T47D (cell line): Measurements from ENCODE around the gene NPAS1.

Experiments
- DNase-seq, 2 experiments: peaks; one replicate each; pipeline versions ENCODE4 v3.0.0 to v3.0.0-alpha.2; 2011 to 2012; ENCODE audit warnings: low read depth in 1 of 2, low spot score in 1 of 2
- JUND ChIP-seq: IDR thresholded peaks from 2 replicates; pipeline ENCODE4 v1.6.1; 2012; ENCODE audit warnings: low read depth
- in situ Hi-C: cut with HindIII; loops from 2 replicates; pipeline ENCODE4 v1.10.0; 2016; ENCODE audit warnings: low sequenced_read_pairs, low pct_unique_long_range_greater_than_20kb

Gene NPAS1

DNA sequence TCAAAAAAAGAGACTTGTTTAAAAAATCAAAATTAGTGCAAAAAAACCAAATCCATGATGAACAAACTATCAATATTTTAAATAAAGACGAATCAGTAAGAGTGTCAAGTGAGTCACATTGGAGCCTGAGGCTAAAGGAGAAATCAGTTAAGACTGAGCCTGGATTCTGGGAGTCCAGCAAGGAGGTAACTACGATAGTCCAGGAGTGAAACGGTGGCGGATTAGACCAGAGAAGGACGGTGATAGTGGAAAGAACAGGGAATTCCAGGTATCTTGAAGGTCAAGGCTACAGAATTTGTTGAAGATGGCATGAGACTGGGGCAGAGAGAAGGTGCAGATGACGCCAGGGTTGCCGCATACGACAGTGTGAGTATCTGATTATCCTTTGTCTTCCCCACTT is 7.0 kb upstream of the NPAS1 start:
- peak in 1 of 2 experiments; percentile 27 for DNase-seq
- in situ Hi-C loops: no loop called here
- TF ChIP-seq JUND: no peak

DNA sequence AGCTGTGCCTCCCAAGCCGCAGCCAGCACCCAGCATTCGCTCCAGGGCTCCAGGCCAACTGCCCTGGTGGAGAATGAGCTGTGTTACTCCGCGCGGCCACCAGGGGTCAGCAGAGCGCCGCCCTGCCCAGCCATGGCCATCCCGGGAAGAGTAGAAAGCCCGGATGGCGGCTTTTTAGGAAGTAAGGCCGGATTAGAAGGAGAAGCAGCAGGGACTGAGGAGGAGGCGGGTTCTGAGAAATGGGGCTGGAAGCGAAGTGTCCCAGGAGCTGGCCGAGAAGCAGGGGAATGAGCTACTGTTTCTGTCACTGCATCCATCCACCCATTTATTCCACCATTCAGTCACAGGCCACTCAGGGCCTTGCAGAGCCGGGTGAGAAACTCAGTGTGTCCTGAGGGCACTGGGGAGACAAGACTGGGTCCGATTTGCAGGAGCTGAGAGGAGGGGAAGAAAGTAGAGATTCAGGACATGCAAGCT is 6.6 kb upstream of the NPAS1 start:
- TF ChIP-seq JUND: no peak
- in situ Hi-C loops: no loop called here
- DNase-seq: peak; percentile 65 to 78

DNA sequence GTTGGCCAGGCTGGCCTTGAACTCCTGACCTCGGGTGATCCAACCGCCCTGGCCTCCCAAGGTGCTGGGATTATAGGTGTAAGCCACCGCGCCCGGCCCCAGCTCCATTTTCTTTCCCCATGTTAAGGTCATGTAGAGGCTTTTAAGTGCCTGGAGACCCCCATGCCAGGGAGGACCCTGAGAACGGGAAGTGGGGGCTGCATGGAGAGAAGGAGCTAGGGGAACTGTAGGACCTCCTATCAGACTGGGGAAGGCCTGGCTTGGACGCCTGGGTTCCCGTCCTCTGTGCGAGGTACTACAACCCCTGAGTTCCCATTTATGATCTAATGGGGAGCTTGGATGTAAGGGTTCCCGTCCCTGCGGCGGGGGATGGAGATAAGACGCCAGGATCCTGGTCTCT is 714 bp upstream of the NPAS1 start:
- in situ Hi-C loops: no loop called here
- TF ChIP-seq JUND: no peak

DNA sequence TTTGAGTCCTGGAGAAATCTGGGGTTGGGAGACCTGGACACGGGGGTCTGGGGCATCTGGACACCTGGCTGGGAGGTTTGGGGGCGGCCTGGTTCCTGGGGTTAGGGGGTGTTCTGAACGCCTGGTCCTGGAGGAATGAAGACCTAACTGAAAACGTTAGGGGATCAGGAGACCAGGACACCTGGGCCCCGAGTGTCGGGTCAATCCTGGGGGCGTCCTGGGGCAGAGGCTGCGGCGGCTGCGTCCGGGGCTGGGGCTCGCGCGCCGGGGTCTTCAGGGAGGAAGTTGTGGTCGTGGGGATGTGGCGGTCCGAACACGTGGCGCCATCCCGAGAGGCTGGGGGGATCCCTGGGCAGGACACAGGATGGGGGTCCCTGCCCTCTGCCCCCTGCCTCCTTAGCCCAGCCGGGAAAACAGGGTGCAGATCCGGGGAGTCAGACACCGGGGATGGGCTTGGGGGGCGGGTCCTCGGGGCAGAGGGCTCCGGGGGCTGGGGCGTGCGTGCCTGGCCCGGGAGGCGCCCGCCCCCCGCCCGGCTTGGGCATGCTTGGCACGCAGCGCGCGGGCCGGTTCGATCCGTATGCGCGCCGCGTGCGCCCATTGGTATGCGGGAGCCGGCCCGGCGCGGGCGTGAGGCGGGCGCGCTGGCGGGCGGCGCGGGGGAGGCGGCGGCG is 632 bp downstream of the NPAS1 start:
- no peak for TF ChIP-seq JUND
- DNase-seq: no peak
- in situ Hi-C loops: no loop called here

More for the DNA sequence above, 714 bp upstream of the NPAS1 start:
- DNase-seq: no peak

DNA sequence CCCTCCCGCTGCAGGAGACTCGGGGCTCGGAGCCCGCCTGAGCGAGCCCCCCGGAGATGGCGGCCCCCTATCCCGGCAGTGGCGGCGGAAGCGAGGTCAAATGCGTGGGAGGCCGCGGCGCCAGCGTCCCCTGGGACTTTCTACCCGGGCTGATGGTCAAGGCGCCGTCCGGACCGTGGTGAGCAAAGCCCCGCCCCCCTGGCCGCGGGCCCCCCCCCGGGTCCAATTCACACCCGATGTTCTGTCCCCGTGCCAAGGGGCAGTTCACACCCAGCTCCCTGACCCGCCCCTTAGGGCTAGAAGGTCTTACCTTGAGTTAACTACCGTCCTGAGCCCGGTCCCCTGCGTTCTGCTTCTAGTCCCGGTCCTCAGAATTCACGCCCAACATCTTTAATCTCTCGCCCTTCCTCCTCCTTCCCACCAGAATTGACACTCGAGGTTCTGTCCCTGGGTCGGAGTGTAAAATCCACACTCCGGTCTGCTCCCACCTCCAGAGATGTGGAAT is 1.4 kb downstream of the NPAS1 start:
- TF ChIP-seq JUND: no peak
- DNase-seq: no peak
- in situ Hi-C loops: no loop called here

DNA sequence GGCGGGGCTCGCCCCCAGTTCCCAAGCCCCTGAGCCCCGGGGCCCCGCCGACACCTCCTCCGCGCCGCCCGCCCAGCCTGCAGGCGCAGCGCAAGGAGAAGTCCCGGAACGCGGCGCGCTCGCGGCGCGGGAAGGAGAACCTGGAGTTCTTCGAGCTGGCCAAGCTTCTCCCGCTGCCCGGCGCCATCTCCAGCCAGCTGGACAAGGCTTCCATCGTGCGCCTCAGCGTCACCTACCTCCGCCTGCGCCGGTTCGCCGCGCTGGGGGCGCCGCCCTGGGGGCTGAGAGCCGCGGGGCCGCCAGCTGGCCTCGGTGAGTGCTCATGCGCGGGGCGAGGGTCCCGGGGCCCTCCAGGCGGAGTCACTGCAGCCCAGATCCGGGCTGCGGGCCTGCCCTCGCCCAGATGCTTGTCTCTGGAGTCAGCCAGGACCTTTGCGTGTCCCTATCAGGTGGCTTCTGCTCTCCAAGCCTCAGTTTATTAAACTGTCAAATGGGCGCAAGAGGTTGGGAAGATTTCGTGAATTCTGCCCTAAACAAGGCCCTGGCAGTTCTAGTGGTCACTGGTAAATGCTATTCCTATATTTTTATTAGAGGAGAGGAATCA is 2.0 kb downstream of the NPAS1 start:
- in situ Hi-C loops: no loop called here
- TF ChIP-seq JUND: no peak
- DNase-seq: no peak

DNA sequence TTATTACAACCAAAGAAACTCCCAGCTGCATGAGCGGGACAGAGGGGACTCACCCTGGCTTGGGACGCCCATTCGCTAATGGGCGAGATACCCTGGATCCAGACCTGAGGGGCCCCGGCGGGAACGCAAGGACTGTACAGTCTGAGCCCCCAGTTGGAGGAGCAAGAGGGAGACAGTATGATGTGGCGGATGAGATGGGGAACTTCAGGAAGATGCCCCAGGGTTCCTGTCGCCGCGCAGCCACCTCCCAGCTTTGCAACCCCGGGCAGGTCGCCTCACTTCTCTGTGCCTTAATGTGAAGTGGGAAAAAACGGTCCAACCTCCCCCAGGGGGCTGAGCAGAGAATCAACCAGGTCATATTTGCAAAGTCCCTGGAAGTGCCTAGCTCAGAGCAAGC is 2.5 kb downstream of the NPAS1 start:
- in situ Hi-C loops: no loop called here
- DNase-seq: no peak
- no peak for TF ChIP-seq JUND

DNA sequence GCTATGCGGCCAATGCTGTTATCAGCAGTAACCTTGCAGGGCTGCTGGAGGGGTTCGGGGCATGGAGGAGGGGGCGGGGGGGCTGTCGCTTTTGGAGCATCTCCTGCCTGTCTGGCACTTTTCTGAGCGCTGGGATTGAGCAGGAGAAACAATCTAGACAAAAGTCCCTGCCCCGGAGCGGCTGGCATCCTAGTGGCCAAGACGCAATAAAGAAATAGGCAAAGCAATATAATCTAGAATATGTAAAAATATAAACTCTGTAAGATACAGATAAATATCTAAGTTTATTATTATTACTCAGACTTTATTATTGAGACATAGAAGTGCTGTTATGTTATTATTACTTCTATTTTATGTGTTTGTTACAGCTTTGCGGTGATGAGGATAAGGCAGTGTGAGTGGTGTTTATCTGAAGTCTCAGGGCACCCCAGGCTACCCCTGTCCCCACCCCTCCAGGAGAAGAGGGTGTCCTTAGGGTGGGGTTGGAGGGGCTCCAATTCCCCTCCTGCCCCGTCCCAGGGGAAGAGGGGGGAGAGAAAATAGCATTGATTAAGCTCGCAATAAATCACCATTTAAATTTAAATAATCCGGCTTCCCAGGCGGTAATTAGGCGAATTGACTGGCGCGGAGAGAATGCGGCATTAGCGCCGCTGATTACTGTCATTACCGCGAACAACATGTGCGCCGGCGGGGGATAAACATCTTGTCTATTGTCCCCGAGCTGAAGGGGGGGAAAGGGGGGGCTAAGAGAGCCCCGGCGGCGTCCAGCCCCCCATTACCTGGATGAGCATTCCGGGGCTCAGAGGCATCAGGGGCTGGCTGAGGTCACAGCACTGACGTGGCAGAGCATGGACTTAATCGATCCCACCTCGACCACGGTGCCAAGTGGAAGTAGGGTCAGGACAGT is 3.2 kb downstream of the NPAS1 start:
- no peak for DNase-seq
- no peak for TF ChIP-seq JUND
- in situ Hi-C loops: no loop called here

DNA sequence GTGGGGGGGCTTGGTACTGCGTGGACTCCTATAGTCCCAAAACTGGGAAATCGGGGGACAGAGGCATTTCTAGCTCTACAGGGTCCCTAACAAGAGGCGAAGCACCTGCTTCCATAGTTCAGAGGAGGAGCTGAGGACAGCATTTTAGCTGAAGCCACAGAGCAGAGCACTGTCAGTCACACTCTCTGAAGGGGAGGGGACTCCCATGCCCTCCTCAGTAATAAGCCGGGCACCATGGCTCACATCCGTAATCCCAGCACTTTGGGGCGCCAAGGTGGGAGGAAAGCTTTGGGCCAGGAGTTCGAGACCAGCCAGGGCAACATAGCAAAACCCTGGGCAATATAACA is 3.8 kb downstream of the NPAS1 start:
- DNase-seq: no peak
- no peak for TF ChIP-seq JUND
- in situ Hi-C loops: no loop called here

DNA sequence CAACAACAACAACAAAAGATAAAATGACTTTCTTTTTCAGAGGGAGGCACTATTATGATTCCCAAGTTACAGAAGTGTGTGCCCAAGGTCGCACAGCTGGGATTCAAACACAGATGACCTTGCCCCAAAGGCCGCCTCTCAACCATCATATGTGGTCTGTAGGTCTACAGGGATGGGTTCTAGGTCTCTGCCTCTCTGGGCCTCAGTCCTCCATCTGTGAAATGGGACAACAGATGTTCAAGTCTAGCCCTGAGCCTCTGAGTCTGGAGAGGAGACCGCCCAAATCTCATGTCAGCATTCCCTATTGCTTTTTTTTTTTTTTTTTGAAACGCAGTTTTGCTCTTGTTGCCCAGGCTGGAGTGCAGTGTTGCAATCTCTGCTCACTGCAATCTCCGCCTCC is 4.9 kb downstream of the NPAS1 start:
- no peak for TF ChIP-seq JUND
- in situ Hi-C loops: no loop called here
- DNase-seq: no peak

DNA sequence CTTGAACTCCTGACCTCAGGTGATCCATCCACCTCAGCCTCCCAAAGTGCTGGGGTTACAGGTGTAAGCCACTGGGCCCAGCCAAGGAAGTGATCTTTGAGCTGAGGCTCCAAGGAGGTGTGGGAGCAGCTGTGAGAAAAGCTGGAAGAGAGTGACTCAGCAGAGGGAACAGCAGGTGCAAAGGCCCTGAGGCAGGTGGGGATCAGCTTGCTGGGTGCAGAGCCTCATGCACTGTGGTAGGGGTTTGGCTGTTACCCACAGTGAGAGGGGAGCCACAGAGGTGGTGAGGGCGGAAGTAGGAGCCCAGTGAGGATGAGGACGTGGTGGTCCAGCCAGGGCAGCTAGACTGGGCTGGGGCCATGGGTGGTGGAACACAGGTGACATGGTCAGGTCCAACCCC is 6.5 kb downstream of the NPAS1 start:
- TF ChIP-seq JUND: no peak
- in situ Hi-C loops: no loop called here

DNA sequence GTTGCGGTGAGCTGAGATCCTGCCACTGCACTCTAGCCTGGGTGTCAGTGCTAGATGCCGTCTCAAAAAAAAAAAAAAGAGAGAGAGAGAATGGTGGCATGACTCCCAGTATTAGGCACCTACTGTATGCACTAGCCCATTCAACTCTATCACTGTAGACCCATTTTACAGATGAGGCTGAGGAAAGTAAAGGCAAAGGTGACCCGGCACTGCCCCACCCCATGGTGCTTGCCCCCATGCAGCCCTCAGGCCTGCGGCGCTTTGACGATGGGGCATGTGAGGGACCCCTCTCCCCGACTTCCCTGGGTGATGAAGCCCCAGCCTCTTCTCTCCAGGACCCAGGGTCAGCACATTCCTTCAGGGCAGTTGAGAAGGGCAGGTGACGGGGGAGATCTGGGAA is 7.3 kb downstream of the NPAS1 start:
- in situ Hi-C loops: no loop called here

More for the DNA sequence above, 6.5 kb downstream of the NPAS1 start:
- DNase-seq: no peak

More for the DNA sequence above, 7.3 kb downstream of the NPAS1 start:
- TF ChIP-seq JUND: no peak
- no peak for DNase-seq
